Uterus (tissue), 2 donors: Measurements from ENCODE around the gene TBC1D10A.

Experiments used
- CTCF ChIP-seq, 4 experiments: fragments of 200-600 bp in 2 of 4; fragments of 450-650 bp in 2 of 4; sonication (generic) in 2 of 4; IDR thresholded peaks; one replicate each; pipeline ENCODE4 v1.5.1; 2016 to 2019; ENCODE audit warnings: antibody characterized with exemption in 4 of 4, mild to moderate bottlenecking in 2 of 4, moderate library complexity in 1 of 4
- POLR2A ChIP-seq, 2 donors: fragments of 450-650 bp; IDR thresholded peaks; one replicate each; pipeline ENCODE4 v1.6.1; 2016; ENCODE audit warnings: antibody characterized with exemption in 2 of 2, mild to moderate bottlenecking in 1 of 2, moderate library complexity in 1 of 2

GRCh38 chr22:30304495-30305244 is 22.1 kb downstream of the TBC1D10A start:
- TF ChIP-seq CTCF (IDR thresholded peaks at IDR 0.05) (no peak), POLR2A (IDR thresholded peaks at IDR 0.05) (peak in 1 of 2 donors; percentile 11)
